NCI-H524 (cell line): ENCODE measurements around the gene GIMAP6.
"Not testable (repeated sequence)": the region's sequence is repeated elsewhere in the genome, so short reads cannot be mapped to it uniquely, and the experiment has no call there.

Experiments
- DNase-seq, 2 experiments: peaks; one replicate each; lab custom pipeline; 2025; lab: John Stamatoyannopoulos, UW

Gene GIMAP6

GRCh38 chr7:150585199-150585598 is 47.0 kb downstream of the GIMAP6 start:
- no peak for DNase-seq

GRCh38 chr7:150580638-150581394 is 51.4 kb downstream of the GIMAP6 start:
- no peak for DNase-seq

GRCh38 chr7:150579979-150580637 is 52.1 kb downstream of the GIMAP6 start:
- DNase-seq: not testable (repeated sequence)
